ENCODE results near the gene TDRD12.

Gene TDRD12

DNA sequence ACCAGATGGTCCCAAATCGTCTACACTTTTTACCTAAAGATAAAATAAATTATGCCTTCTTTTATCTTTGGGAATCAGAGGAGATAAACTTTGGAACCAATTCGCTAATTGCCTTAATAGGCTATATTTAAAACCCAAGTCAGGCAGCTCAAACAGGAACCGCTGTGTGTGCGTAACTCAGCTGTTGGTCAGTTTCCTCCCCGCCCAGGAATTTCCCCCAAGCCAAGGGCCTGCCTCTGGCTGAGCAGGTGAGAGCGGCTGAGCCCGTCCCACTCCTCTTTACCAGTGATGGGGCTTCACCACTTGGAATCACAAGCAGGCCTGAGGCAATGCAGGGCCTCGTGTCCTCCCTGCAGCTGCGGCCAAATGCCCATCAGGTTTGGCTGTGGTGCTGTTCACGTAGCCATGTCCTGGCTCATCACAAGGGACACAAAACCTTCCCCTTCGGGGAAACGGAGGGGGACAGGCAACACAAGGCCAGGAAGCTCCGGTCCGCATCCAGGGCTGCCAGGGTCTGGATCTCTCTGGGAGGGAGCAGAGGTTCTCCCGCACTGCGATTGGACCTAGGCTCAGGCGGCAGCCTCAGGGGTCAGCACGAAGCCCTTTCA lies 150.5 kb downstream of the TDRD12 start:
- no peak for DNase-seq (ENCODE audit: low read depth)
- TF ChIP-seq, protein P1, sequence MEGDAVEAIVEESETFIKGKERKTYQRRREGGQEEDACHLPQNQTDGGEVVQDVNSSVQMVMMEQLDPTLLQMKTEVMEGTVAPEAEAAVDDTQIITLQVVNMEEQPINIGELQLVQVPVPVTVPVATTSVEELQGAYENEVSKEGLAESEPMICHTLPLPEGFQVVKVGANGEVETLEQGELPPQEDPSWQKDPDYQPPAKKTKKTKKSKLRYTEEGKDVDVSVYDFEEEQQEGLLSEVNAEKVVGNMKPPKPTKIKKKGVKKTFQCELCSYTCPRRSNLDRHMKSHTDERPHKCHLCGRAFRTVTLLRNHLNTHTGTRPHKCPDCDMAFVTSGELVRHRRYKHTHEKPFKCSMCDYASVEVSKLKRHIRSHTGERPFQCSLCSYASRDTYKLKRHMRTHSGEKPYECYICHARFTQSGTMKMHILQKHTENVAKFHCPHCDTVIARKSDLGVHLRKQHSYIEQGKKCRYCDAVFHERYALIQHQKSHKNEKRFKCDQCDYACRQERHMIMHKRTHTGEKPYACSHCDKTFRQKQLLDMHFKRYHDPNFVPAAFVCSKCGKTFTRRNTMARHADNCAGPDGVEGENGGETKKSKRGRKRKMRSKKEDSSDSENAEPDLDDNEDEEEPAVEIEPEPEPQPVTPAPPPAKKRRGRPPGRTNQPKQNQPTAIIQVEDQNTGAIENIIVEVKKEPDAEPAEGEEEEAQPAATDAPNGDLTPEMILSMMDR (conservative IDR thresholded peaks at IDR 0.05; ENCODE audit: control insufficient read depth, insufficient read depth, low read depth, low read length) = no peak
- no peak overlapping the region for H3K4me3 ChIP-seq (ENCODE audit: control insufficient read depth, low read depth, low read length)

DNA sequence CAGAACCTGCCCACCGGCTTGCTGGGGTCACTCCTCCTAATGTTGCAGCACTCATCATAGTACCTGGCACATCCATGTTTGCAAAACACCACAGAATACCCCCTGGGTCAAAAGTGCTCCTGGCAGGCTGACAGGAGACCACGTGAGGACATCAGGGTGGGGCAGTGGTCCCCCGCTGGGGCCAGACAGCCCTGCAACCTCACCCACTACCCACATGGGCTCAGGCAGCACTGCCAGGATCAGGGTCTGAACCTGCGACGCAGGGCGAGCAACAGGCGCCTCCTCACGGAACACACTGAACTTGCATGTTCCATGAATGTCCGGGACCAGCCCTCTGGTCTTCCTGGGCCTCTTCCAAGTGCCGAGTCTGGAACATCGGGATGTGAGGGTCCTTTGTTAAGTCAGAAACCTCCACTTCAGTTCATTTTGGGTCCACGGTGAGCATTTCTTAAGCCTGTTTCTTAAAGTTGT lies 151.4 kb downstream of the TDRD12 start:
- TF ChIP-seq, protein P1 (conservative IDR thresholded peaks at IDR 0.05; ENCODE audit: control insufficient read depth, insufficient read depth, low read depth, low read length) = no peak
- H3K4me3 ChIP-seq (ENCODE audit: control insufficient read depth, low read depth, low read length) = no peak overlapping the region
- no peak for DNase-seq (ENCODE audit: low read depth)

DNA sequence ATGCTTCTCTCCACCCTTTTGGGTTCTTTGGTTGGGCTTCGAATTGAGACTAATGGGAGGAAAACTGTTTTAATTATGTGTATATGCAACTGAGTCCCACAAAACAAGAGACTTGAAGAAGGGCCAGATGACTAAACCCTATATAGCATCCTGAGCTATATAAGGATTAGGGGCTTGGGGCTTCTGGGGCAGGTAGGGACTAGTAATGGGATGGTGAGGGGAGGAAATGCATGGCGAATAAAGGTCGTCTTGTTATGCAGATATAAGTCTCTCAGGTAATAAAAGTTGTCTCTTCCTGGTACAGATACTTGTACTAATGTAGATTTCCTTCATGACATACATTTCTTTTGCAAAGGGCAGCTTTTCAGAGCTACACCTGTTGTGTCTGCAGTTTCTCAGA lies 152.8 kb downstream of the TDRD12 start:
- TF ChIP-seq, protein P1 (conservative IDR thresholded peaks at IDR 0.05; ENCODE audit: control insufficient read depth, insufficient read depth, low read depth, low read length) = no peak
- H3K4me3 ChIP-seq (ENCODE audit: control insufficient read depth, low read depth, low read length) = no peak overlapping the region
- no peak for DNase-seq (ENCODE audit: low read depth)

DNA sequence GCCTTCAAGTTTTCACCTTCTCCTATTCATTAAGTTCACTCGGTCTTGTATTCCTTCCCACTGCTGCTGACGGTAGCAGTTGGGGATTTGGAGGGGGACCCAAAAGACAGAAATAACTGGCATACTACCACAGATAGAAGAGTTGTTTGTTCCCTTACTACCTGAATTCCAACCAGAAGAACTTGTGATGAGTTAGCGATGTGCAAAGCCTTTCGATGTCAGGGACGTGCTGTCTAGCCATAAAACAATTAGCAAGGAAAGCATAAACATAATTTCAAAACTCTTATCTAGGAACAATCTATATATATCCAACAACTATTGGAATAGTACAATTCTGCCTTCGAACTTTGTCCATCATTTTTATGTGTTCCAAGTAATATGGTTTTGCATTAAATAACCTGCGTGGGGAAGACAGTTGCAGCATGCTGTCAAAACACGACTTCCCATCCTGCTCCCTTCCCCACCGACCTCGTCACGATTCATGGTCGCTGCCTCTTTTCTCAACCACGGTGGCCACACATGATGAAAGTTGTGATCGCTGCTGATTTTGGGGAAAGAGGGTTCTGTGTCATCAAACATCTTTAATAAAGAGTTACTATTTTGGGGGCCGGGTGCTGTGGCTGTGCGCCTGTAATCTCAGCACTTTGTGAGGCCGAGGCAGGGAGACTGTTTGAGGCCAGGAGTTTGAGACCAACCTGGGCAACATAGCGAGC lies 153.8 kb downstream of the TDRD12 start:
- TF ChIP-seq, protein P1 (conservative IDR thresholded peaks at IDR 0.05; ENCODE audit: control insufficient read depth, insufficient read depth, low read depth, low read length) = no peak
- no peak overlapping the region for H3K4me3 ChIP-seq (ENCODE audit: control insufficient read depth, low read depth, low read length)
- no peak for DNase-seq (ENCODE audit: low read depth)

DNA sequence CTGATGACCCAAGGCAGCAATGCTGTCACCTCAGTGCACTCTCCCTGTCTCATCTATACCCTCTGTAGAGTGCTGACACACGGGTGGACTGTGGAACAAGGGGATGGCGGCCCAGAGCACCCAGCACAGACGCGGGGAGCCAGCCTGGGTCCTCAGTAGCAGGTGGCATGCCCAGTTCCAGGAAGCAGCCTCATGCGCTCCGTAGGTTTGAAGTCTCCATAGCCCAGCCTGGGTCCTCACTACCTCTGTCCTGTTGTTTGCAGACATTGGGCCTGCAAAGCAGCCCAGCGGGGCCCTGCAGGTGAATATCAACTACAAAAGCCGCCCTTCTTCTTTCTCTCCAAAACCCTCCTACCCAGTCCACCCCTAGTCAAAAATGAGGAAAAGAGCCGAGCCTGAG lies 155.0 kb downstream of the TDRD12 start:
- TF ChIP-seq, protein P1 (conservative IDR thresholded peaks at IDR 0.05; ENCODE audit: control insufficient read depth, insufficient read depth, low read depth, low read length) = no peak
- no peak overlapping the region for H3K4me3 ChIP-seq (ENCODE audit: control insufficient read depth, low read depth, low read length)
- no peak for DNase-seq (ENCODE audit: low read depth)

DNA sequence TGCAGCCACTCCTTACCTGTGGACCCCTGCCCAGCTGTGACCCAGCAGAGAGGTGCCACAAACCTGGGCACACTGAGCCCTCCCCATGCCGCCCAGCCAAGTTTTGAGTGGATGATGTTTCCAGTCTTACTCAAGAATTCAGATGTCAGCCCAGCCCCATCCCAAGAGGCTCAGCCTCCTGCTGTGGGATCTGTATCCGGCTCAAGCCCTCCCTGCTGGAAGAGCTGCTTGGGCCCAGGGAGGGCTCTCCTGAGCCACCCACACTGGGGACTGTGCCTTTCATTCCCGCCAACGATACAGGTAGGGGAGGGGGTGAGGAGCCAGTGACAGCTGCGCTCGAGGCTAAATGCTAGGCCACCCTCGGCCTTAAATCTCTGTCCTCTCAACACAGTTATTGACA lies 155.9 kb downstream of the TDRD12 start:
- TF ChIP-seq, protein P1 (conservative IDR thresholded peaks at IDR 0.05; ENCODE audit: control insufficient read depth, insufficient read depth, low read depth, low read length) = no peak
- H3K4me3 ChIP-seq (ENCODE audit: control insufficient read depth, low read depth, low read length) = no peak overlapping the region
- DNase-seq (ENCODE audit: low read depth) = no peak
